Measurements from ENCODE around the gene MUSK.

MUSK gene

DNA sequence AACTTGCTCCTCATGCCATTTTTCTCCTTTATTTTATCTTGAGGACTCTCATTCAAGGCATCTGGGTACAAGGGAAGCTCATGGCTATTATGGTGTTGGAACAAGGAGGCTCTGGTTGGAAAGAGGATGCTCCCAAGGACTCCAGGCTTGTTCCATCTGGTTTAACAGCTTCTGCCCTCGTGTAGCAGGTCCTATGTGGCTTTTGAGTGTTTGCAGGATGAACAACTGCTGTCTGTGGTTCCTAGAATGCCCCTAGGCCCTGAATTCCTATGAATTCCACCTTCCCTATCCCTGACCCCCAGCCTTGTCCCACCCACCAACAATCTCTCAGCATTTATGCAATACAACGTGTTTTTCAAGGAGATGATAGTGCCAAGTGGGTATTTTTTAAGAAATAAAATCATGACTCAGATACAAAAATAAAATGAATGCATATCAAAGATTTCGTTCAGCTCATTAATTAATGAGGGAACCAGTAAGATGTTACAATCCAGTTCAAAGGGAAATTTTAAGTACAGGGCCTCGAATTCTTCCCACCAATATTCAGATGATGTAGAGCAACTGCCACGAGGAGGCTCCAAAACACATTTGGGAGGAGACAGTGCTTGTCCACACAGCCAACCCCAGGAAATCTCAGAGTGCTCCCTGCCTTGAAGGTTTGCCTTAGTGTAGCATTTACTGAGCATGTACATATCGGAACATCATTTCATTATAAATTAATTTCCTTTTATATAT is 182.0 kb downstream of the MUSK start:
- Histone ChIP-seq H3K4me1 (no peaks in the 10 kb centered on the region), H3K9ac (no peak overlapping the region), H3K27ac (no peak overlapping the region), H3K36me3 (ENCODE audit: control insufficient read depth, insufficient read depth, low read length) (no peaks in the 10 kb centered on the region), H3K27me3 (ENCODE audit: control insufficient read depth, insufficient read depth, low read length) (no peaks in the 10 kb centered on the region), H3K9me3 (ENCODE audit: control insufficient read depth, low read length) (no peaks in the 10 kb centered on the region), H2AFZ (no peak overlapping the region), H3K4me2 (ENCODE audit: low read length) (no peak overlapping the region), H3K4me3 (ENCODE audit: low read depth, low read length) (no peak overlapping the region), H3K79me2 (no peaks in the 10 kb centered on the region)
- TF ChIP-seq, protein P1, sequence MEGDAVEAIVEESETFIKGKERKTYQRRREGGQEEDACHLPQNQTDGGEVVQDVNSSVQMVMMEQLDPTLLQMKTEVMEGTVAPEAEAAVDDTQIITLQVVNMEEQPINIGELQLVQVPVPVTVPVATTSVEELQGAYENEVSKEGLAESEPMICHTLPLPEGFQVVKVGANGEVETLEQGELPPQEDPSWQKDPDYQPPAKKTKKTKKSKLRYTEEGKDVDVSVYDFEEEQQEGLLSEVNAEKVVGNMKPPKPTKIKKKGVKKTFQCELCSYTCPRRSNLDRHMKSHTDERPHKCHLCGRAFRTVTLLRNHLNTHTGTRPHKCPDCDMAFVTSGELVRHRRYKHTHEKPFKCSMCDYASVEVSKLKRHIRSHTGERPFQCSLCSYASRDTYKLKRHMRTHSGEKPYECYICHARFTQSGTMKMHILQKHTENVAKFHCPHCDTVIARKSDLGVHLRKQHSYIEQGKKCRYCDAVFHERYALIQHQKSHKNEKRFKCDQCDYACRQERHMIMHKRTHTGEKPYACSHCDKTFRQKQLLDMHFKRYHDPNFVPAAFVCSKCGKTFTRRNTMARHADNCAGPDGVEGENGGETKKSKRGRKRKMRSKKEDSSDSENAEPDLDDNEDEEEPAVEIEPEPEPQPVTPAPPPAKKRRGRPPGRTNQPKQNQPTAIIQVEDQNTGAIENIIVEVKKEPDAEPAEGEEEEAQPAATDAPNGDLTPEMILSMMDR (IDR thresholded peaks at IDR 0.05): no peak

Data from parathyroid adenoma (tissue), 2 donors.